A549 treated with RU486 at 1 μM for 4 hours (cell line): ENCODE results near the gene PIK3IP1. TPM values are rescaled to one million over a fixed set of nuclear protein-coding genes. Genes with fewer than 3 reads are reported as not detected.

Experiments
- total RNA-seq: library from RNA; stranded (reverse); fragments of 200-300 nt; extraction: Qiagen RNA extraction; gene quantifications from 5 replicates; pipeline ENCODE4 v1.2.3, GENCODE V29; 2022; ENCODE audit warnings: low read depth

PIK3IP1 gene
- 1.0 to 1.8 TPM (median 1.3 TPM) in 5 replicates for total RNA-seq

GRCh38 chr22:31292236-31292989 is at the start of gene PIK3IP1:
PIK3IP1 (minus strand) TSS chr22:31292488; CDS start chr22:31292344, 144 bp downstream.

Other genes with a start within 250 kb of the PIK3IP1 start
- 22.6 to 33.1 TPM (median 31.3 TPM) in 5 replicates for gene SMTN, start 211.2 kb downstream of the PIK3IP1 start, total RNA-seq
- 50.3 to 77.3 TPM (median 70.7 TPM) in 5 replicates for gene SELENOM, start 184.9 kb downstream of the PIK3IP1 start, total RNA-seq
- 0.51 to 0.77 TPM (median 0.65 TPM) in 5 replicates for gene INPP5J, start 169.5 kb downstream of the PIK3IP1 start, total RNA-seq
- not detected in 5 replicates for gene PLA2G3, start 152.0 kb downstream of the PIK3IP1 start, total RNA-seq
- 23.2 to 25.0 TPM (median 24.0 TPM) in 5 replicates for gene RNF185, start 132.3 kb downstream of the PIK3IP1 start, total RNA-seq
- gene LIMK2, start 80.2 kb downstream of the PIK3IP1 start, total RNA-seq = 7.3 to 9.1 TPM (median 8.0 TPM) in 5 replicates
- 17.0 to 22.1 TPM (median 20.8 TPM) in 5 replicates for gene PATZ1, start 53.9 kb upstream of the PIK3IP1 start, total RNA-seq
- 58.2 to 88.1 TPM (median 67.5 TPM) in 5 replicates for gene DRG1, start 107.1 kb upstream of the PIK3IP1 start, total RNA-seq
- 11.6 to 15.9 TPM (median 14.5 TPM) in 5 replicates for gene EIF4ENIF1, start 197.4 kb upstream of the PIK3IP1 start, total RNA-seq
- 7.6 to 13.0 TPM (median 8.7 TPM) in 5 replicates for gene SFI1, start 204.0 kb upstream of the PIK3IP1 start, total RNA-seq